A172 (cell line): Measurements from ENCODE around the gene PPP1R1B. TPM values are rescaled to one million over a fixed set of nuclear protein-coding genes. Genes with fewer than 3 reads are reported as not detected.
"Not testable (repeated sequence)": the region's sequence is repeated elsewhere in the genome, so short reads cannot be mapped to it uniquely, and the experiment has no call there.

Experiments used
- DNase-seq: peaks from one replicate; pipeline ENCODE4 v3.0.0-alpha.2; 2015; ENCODE audit warnings: low spot score
- total RNA-seq: library from RNA; depleted of rRNA; stranded (reverse); fragments of >200 nt; shearing (Covaris generic); gene quantifications from 2 replicates; pipeline ENCODE4 v1.2.3, GENCODE V29; 2014; rRNA removed

Gene PPP1R1B
- not detected in 2 replicates for total RNA-seq

GRCh38 chr17:39626171-39627046, at the start of gene PPP1R1B:
PPP1R1B (plus strand) TSS chr17:39626952; CDS start chr17:39627393, 441 bp downstream.
- DNase-seq = no peak

- no peak for DNase-seq
Observed at GRCh38 chr17:39578272-39578671, 48.5 kb upstream of the PPP1R1B start.

DNA sequence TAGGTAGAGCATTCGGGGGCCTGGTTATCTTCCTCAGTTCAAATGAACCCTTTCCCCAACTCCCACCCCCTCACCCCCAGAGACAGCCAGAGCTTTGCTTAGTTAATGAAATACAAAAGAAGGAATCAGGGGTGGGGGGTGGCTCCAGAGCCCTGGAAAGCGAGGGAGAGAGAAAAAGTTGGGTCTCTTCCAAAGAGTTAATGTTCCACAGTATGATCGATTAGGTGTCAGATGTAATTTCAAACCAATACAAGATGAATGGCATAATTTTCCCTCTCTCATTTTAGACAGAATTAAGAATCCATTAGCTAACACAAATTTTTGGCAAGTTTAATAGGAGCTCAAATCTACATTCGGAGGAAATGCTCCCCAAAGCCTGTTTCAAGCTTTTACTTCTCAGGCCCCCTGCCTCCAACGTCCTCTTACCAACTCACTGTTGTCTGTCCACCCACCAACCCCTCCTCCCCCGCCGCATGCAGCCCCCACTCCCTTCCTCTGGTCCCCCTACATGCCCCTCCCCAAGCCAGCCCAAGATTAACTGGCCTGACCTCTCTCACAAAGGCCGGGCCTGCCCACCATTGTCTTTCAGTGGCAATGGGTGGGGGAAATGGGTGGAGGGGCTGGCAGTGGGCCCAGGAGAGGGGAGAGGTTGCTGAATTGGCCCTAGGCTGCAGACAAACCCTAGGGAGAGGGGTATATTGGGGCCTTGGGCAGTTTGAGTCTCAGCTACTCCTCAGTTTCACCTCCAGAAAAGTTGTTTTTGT, 47.3 kb upstream of the PPP1R1B start:
- DNase-seq = no peak

DNA sequence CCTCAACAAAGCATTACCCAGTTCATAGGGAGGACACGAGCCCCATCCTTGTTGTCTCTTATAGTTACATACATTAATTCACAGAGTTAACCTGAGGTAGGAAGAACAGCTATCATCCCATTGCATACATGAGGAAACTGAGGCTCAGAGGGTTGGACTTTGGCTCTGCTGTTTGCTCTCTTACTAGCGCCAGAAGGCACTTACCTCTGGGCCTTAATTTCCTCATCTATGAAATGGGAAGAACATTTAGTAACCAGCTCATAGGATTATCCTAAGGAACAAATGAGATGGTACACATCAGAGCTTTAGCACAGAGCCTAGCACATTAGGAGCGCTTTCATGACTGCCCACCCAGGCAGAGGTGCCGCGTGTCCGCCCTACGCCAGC, 46.7 kb upstream of the PPP1R1B start:
- DNase-seq = no peak

GRCh38 chr17:39581071-39581758, 45.5 kb upstream of the PPP1R1B start:
- DNase-seq = no peak

- DNase-seq = no peak
Observed at GRCh38 chr17:39581759-39582085, 45.0 kb upstream of the PPP1R1B start.

GRCh38 chr17:39582658-39583057, 44.1 kb upstream of the PPP1R1B start:
- DNase-seq = no peak

DNA sequence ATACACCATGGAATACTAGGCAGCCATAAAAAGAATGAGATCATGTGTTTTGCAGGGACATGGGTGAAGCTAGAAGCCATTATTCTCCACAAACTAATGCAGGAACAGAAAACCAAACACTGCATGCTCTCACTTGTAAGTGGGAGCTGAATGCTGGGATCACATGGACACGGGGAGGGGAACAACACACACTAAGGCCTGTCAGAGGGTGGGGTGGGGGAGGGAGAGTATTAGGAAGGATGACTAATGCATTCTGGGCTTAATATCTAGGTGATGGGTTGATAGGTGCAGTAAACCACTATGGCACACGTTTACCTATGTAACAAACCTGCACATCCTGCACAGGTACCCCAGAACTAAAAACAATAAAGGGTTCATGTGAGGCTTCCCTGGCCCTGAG, 36.6 kb upstream of the PPP1R1B start:
- not testable (repeated sequence) for DNase-seq

DNA sequence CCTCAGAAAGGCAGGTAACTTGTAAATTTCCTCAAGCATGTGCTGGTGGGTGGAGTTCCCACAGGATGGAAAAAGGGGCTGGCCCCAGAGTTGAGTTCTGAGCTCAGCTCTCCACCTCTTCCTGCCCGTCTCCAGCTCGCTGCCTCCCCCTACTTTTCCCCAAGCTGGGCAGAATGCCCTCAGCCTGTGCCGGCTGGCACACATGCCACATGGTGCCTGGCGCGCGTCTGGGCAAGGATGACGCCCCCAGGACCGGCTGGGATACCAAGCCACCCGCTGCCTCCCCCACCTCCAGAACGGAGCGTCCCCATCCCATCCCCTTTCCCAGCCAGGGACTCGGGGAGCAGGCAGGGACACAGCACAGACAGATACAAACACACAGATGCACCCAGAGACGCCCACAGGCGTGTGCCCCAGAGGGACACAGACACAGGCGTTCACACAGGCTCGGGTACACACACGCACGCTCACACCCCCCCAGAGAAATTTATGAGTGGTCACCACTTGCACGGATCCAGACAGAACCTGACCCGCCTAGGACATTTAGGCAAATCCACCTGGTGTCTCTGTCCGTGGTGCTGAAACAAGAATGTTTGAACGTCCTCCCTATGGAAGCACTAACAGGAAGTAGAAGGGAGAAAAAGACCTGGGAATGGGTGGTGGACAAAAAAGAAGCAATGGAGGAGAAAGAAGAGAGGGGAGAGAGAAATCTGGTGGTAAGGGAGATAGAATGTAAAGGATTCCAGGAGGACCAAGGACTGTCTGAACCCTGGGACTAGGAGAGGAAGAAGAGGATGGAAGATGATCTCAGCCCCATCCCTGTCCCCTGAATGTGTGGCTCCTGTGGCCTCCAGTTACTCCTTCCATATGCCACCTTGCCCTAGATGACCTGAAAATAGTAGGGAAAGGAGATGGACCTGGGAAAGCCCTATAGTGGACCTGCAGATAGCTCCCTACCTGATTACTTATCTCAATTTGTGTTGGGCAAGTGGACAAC, 34.5 kb upstream of the PPP1R1B start:
- peak; percentile 51 for DNase-seq

DNA sequence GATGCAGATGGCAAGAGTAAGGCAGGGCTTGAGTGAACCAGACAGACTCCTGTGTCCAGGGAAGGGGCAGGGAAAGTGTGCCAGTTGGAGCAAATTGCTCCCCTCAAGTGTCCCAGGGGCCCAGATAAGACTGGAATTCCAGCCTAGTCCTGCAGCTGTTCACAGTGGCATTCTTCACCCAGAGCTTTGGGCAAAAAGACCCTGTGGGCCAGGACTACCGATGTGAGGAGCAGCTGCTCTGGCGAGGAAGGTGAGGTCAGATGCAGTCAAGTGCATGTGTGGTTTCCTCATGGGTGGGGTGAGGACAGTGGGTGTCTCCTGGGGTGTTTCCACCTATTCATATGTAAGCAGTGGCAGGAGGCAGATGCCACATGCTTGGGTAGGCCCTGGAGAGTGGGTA, 33.4 kb upstream of the PPP1R1B start:
- no peak for DNase-seq

DNA sequence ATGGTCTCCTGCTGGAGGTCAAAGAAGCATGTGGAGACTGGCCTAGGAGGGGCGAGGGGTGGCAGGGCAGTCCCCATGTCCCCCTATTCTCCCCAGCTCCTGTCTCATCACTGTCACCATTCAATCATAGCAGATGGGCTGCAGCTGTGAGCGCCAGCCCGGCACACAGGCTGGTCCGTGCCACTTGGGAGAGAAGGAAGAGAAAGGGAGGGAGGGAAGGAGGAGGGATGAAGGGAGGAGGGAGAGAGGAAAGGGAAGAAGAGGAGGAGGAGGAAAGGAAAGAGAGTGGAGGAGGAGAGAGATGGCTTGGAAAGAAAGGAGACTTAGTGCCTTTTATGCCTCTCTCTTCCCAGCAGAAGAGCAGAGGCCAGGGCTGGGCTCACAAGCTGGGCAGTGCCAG, 31.5 kb upstream of the PPP1R1B start:
- no peak for DNase-seq

GRCh38 chr17:39595928-39596510, 30.7 kb upstream of the PPP1R1B start:
- DNase-seq = no peak

- no peak for DNase-seq
Observed at GRCh38 chr17:39596543-39597267, 30.0 kb upstream of the PPP1R1B start.

GRCh38 chr17:39597372-39598046, 29.2 kb upstream of the PPP1R1B start:
- no peak for DNase-seq

DNA sequence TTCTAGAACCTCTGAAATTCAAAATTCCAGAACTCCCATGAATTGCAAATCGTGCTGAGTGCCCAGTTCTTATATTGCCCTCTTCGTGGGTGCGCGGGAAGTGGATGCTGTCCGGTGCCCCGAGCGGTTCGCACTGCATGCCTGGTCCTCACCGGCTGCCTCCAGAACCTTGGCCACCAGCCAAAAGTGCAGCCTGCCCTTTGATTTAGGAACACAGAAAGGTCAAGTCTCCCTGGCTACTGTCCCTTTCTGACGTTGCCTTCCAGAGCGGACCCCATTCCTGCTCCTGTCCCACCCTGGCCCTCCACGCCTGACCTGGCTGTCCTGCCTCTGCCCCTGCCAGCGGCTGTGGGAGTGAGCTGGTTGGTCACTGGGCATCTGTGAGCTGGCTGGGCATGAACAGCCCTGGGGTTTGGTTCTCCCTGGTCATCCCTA, 28.7 kb upstream of the PPP1R1B start:
- DNase-seq = no peak

GRCh38 chr17:39598630-39599003, 28.1 kb upstream of the PPP1R1B start:
- no peak for DNase-seq

DNA sequence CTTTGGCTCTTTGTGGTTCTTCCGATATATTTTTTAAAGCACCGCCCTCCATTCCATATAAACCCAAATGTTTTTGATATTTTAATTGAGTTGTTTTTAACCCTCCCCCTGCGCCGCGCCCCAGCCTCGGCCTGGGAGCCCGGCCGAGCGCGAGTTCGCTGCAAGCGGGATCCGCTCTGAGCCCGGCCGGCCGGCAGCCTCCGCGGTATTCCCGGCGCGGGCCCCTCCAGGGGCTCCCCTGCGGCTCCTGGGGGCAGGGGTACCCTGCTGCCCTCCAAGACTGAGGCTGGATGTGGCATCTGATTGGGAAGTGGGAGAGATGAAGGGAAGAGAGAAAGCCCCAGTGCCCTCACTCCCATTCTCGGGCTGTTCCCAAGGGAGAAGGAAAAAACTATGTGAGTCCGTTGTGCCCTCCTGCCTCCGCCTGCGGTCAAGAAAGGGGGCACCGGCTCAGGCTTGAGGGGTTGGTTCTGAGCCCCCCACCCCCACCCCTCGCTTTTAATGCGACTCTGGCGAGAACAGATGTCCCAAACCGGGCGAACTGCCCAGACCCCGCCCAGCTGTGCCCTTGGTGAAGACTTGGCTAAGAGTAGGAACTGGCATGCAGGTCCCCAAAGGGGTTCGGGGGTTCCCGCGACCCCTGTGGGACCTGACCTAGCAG, 27.6 kb upstream of the PPP1R1B start:
- DNase-seq = no peak

DNA sequence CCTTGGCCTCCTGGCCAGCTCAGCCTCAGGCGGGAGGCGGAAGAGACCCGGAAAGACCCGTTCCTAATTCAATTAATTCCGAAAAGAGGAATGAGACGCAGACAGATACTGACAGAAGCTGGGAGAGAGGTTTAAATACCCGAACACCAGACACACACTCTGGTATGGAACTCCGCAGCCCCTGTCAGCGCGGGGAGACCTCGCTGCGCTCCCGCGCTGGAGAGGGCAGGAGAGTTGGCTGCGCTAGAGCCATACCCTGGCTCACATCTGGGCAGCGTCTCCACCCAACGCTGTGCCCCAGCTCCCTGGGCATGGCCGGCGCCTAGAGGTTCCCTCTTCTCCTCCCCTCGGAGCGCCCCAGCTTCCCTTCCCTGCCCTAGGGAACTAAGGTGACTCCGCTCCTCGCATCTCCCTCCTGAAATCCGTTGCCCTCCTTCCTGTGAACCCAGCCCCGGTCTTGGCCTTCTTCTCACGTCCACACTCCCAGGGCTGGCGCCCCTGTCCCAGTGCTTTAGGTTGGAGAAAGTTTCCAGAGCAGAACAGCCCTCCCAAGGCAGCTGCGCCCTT, 27.0 kb upstream of the PPP1R1B start:
- no peak for DNase-seq
